ENCODE data around the gene GDPD3. TPM values are rescaled to one million over a fixed set of nuclear protein-coding genes. Genes with fewer than 3 reads are reported as not detected.

Gene GDPD3
- total and polyA plus RNA-seq, 2 of the 13 experiments (the other 11 are each of a cell fraction or from before 2014, with no cell fraction given), result 18.7 to 20.6 TPM

DNA sequence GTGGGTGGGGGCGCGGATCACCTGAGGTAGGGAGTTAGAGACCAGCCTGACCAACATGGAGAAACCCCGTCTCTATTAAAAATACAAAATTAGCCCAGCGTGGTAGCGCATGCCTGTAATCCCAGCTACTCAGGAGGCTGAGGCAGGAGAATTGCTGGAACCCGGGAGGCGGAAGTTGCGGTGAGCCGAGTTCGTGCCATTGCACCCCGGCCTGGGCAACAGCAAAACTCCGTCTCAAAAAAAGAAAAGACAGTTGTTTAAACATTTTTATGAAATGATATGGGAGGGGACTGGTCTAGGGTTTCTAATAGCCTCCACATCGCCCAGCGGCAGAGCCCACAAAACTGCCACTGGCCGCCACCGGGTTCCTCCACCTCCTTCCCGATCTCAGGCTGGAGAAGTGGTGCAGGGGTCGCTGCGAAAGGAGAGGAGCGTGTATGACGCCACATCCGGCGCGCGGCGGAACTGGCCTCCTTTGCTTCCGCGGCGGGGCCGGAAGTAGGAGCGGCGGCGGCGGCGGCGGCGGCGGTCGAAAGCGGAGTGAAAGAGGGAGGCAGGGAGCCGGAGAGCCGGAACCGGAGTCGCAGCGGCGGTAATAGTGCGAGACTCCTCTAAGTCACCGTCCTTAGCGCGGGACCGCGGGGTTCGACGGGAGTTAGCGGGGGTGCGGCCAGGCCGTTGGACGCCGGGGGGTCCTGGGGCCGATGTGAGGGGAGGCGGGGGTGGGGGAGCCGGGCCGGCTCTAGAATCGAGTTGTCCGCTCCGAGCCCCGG is 37.6 kb downstream of the GDPD3 start, which contains the start of gene PPP4C (continued):
- TF ChIP-seq ZNF30 (CRISPR knock-in tag; IDR thresholded peaks at IDR 0.05) (no peak), MTA1 (CRISPR knock-in tag; IDR thresholded peaks at IDR 0.05; ENCODE audit: borderline replicate concordance) (no peak), ZNF354B (CRISPR knock-in tag; IDR thresholded peaks at IDR 0.05) (no peak; the same call in 1 of the 2 replicates), SIN3B (IDR thresholded peaks at IDR 0.05; ENCODE audit: low read length) (peak; percentile 62; the same call in 1 of the 2 replicates), ZNF484 (CRISPR knock-in tag; IDR thresholded peaks at IDR 0.05; ENCODE audit: borderline replicate concordance, low read depth) (0 out of 2 replicates have a peak, but pooled peaks have one; percentile 0), GZF1 (CRISPR knock-in tag; IDR thresholded peaks at IDR 0.05) (no peak), ATF7-NPFF (CRISPR knock-in tag; IDR thresholded peaks at IDR 0.05; ENCODE audit: low read depth) (peak; percentile 61), LCORL (IDR thresholded peaks at IDR 0.05) (no peak), LCORL (CRISPR knock-in tag; IDR thresholded peaks at IDR 0.05) (no peak), NCOA1 (CRISPR knock-in tag; IDR thresholded peaks at IDR 0.05) (peak; percentile 74; the same call in 1 of the 2 replicates), HHEX (CRISPR knock-in tag; IDR thresholded peaks at IDR 0.05) (no peak), ZMYM3 (CRISPR knock-in tag; IDR thresholded peaks at IDR 0.05) (peak; percentile 19; the same call in 1 of the 2 replicates), JUND (CRISPR knock-in tag; IDR thresholded peaks at IDR 0.05) (no peak), ZNF724P (CRISPR knock-in tag; IDR thresholded peaks at IDR 0.05; ENCODE audit: borderline replicate concordance) (peak; percentile 15; the same call in 1 of the 2 replicates), ZNF281 (CRISPR knock-in tag; IDR thresholded peaks at IDR 0.05; ENCODE audit: borderline replicate concordance) (no peak)
- TF ChIP-seq, protein P1, sequence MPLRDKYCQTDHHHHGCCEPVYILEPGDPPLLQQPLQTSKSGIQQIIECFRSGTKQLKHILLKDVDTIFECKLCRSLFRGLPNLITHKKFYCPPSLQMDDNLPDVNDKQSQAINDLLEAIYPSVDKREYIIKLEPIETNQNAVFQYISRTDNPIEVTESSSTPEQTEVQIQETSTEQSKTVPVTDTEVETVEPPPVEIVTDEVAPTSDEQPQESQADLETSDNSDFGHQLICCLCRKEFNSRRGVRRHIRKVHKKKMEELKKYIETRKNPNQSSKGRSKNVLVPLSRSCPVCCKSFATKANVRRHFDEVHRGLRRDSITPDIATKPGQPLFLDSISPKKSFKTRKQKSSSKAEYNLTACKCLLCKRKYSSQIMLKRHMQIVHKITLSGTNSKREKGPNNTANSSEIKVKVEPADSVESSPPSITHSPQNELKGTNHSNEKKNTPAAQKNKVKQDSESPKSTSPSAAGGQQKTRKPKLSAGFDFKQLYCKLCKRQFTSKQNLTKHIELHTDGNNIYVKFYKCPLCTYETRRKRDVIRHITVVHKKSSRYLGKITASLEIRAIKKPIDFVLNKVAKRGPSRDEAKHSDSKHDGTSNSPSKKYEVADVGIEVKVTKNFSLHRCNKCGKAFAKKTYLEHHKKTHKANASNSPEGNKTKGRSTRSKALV (CRISPR knock-in tag; IDR thresholded peaks at IDR 0.05), result no peak; the same call in 1 of the 2 replicates
- TF ChIP-seq, protein P2, sequence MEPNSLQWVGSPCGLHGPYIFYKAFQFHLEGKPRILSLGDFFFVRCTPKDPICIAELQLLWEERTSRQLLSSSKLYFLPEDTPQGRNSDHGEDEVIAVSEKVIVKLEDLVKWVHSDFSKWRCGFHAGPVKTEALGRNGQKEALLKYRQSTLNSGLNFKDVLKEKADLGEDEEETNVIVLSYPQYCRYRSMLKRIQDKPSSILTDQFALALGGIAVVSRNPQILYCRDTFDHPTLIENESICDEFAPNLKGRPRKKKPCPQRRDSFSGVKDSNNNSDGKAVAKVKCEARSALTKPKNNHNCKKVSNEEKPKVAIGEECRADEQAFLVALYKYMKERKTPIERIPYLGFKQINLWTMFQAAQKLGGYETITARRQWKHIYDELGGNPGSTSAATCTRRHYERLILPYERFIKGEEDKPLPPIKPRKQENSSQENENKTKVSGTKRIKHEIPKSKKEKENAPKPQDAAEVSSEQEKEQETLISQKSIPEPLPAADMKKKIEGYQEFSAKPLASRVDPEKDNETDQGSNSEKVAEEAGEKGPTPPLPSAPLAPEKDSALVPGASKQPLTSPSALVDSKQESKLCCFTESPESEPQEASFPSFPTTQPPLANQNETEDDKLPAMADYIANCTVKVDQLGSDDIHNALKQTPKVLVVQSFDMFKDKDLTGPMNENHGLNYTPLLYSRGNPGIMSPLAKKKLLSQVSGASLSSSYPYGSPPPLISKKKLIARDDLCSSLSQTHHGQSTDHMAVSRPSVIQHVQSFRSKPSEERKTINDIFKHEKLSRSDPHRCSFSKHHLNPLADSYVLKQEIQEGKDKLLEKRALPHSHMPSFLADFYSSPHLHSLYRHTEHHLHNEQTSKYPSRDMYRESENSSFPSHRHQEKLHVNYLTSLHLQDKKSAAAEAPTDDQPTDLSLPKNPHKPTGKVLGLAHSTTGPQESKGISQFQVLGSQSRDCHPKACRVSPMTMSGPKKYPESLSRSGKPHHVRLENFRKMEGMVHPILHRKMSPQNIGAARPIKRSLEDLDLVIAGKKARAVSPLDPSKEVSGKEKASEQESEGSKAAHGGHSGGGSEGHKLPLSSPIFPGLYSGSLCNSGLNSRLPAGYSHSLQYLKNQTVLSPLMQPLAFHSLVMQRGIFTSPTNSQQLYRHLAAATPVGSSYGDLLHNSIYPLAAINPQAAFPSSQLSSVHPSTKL (CRISPR knock-in tag; IDR thresholded peaks at IDR 0.05), result 0 out of 2 replicates have a peak, but pooled peaks have one; percentile 20
- TF ChIP-seq, protein P3, sequence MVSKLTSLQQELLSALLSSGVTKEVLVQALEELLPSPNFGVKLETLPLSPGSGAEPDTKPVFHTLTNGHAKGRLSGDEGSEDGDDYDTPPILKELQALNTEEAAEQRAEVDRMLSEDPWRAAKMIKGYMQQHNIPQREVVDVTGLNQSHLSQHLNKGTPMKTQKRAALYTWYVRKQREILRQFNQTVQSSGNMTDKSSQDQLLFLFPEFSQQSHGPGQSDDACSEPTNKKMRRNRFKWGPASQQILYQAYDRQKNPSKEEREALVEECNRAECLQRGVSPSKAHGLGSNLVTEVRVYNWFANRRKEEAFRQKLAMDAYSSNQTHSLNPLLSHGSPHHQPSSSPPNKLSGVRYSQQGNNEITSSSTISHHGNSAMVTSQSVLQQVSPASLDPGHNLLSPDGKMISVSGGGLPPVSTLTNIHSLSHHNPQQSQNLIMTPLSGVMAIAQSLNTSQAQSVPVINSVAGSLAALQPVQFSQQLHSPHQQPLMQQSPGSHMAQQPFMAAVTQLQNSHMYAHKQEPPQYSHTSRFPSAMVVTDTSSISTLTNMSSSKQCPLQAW (CRISPR knock-in tag; IDR thresholded peaks at IDR 0.05), result 0 out of 2 replicates have a peak, but pooled peaks have one; percentile 10

Data from HepG2 (cell line).